ENCODE data around the gene NTMT2.
"Not testable (repeated sequence)": the region's sequence is repeated elsewhere in the genome, so short reads cannot be mapped to it uniquely, and the experiment has no call there.

Gene NTMT2

DNA sequence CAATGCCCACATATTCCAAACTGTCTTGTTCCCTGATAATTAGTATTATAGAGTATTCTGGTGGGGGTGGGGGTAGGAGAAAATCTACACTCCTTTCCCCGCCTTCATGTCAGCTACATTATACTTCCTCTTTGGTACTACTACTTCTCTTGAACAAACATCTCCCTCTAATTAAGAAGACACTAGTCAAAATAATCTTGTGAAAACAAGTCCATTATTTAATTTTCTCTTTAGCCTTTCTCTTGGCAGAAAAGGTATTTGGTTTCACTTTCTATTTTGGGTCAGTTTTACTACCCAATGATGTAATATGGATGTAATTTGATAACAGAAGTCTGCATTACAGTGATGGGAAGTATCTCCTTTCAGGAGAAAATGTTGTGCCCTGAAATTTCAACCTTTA, 22.5 kb downstream of the NTMT2 start:
- peaks cover 5% of the 10 kb centered on the region; the same call in 1 of the 2 replicates for H3K9me3 ChIP-seq (ENCODE audit: insufficient read depth, low read depth, low read length)
- no peaks in the 10 kb centered on the region for H3K27me3 ChIP-seq (ENCODE audit: insufficient read depth, low read length, poor library complexity, severe bottlenecking)
- no peaks in the 10 kb centered on the region for H4K20me1 ChIP-seq (ENCODE audit: insufficient read depth, low read length, poor library complexity, severe bottlenecking)
- no peaks in the 10 kb centered on the region for H3K36me3 ChIP-seq (ENCODE audit: insufficient read depth, low read length)
- no peaks in the 10 kb centered on the region for H3F3A ChIP-seq (ENCODE audit: low read depth)
- no peaks in the 10 kb centered on the region for H3K79me2 ChIP-seq (ENCODE audit: insufficient read depth, low read length)
- peak overlapping the region; percentile 67 for H3K4me3 ChIP-seq (ENCODE audit: low read length, poor library complexity, severe bottlenecking)
- H3K4me2 ChIP-seq (ENCODE audit: low read depth, low read length, poor library complexity, severe bottlenecking) = peak overlapping the region; percentile 75
- H3K9me2 ChIP-seq (replicated peaks; ENCODE audit: low read depth, low read length) = no peaks in the 10 kb centered on the region
- TF ChIP-seq, protein P1, sequence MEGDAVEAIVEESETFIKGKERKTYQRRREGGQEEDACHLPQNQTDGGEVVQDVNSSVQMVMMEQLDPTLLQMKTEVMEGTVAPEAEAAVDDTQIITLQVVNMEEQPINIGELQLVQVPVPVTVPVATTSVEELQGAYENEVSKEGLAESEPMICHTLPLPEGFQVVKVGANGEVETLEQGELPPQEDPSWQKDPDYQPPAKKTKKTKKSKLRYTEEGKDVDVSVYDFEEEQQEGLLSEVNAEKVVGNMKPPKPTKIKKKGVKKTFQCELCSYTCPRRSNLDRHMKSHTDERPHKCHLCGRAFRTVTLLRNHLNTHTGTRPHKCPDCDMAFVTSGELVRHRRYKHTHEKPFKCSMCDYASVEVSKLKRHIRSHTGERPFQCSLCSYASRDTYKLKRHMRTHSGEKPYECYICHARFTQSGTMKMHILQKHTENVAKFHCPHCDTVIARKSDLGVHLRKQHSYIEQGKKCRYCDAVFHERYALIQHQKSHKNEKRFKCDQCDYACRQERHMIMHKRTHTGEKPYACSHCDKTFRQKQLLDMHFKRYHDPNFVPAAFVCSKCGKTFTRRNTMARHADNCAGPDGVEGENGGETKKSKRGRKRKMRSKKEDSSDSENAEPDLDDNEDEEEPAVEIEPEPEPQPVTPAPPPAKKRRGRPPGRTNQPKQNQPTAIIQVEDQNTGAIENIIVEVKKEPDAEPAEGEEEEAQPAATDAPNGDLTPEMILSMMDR (conservative IDR thresholded peaks at IDR 0.05; ENCODE audit: low read length) = no peak
- no peak for TF ChIP-seq EZH2phosphoT487 (IDR thresholded peaks at IDR 0.05; ENCODE audit: borderline replicate concordance)
- H3K4me1 ChIP-seq (ENCODE audit: insufficient read depth, low read length, poor library complexity, severe bottlenecking) = peaks cover 11% of the 10 kb centered on the region
- H3K9ac ChIP-seq (ENCODE audit: low read depth, low read length, poor library complexity, severe bottlenecking) = peak overlapping the region; percentile 58
- H2AFZ ChIP-seq (ENCODE audit: low read length) = peak overlapping the region; percentile 94

DNA sequence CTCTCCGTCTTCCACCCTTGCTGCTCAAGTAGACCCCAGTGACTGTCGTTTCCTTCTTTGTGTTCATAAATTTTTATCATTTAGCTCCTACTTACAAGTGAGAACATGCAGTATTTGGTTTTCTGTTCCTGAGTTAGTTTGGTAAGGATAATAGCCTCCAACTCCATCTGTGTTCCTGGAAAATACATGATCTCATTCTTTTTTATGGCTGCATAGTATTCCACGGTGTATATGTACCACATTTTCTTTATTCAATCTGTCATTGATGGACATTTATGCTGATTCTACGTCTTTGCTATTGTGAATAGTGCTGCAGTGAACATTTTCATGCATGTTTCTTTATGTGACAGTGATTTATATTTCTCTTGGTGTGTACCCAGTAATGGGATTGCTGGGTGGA, 24.8 kb downstream of the NTMT2 start:
- H3K79me2 ChIP-seq (ENCODE audit: insufficient read depth, low read length); H3F3A ChIP-seq (ENCODE audit: low read depth); H3K9me3 ChIP-seq (ENCODE audit: insufficient read depth, low read depth, low read length); H3K4me3 ChIP-seq (ENCODE audit: low read length, poor library complexity, severe bottlenecking); H3K4me2 ChIP-seq (ENCODE audit: low read depth, low read length, poor library complexity, severe bottlenecking); H4K20me1 ChIP-seq (ENCODE audit: insufficient read depth, low read length, poor library complexity, severe bottlenecking); H3K27me3 ChIP-seq (ENCODE audit: insufficient read depth, low read length, poor library complexity, severe bottlenecking); H3K9ac ChIP-seq (ENCODE audit: low read depth, low read length, poor library complexity, severe bottlenecking); H3K36me3 ChIP-seq (ENCODE audit: insufficient read depth, low read length); H2AFZ ChIP-seq (ENCODE audit: low read length); H3K9me2 ChIP-seq (replicated peaks; ENCODE audit: low read depth, low read length): not testable (repeated sequence)
- peaks cover 20% of the 10 kb centered on the region for H3K4me1 ChIP-seq (ENCODE audit: insufficient read depth, low read length, poor library complexity, severe bottlenecking)

DNA sequence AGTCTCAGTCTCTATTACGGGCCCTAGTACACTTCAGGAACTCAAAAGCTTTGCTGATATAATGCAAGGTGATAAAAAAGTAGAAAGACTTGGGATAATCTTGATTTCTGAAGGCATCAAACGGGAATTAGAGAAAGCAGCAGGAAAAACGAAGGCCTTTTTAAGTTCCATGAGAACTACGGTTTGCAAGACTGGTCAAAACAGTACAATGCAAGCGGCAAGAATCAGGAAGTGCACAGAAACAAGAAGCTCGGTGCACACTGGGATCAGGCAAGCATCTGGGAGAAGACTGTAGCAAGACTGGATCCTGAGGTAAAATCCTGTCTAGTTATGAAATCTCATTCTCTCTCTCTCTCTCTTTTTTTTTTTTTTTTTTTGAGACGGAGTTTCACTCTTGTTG, 28.6 kb downstream of the NTMT2 start:
- Histone ChIP-seq H3K36me3 (ENCODE audit: insufficient read depth, low read length) (no peaks in the 10 kb centered on the region), H3K9me2 (replicated peaks; ENCODE audit: low read depth, low read length) (no peaks in the 10 kb centered on the region), H3K4me3 (ENCODE audit: low read length, poor library complexity, severe bottlenecking) (no peak overlapping the region), H3K27me3 (ENCODE audit: insufficient read depth, low read length, poor library complexity, severe bottlenecking) (no peaks in the 10 kb centered on the region), H3F3A (ENCODE audit: low read depth) (no peaks in the 10 kb centered on the region), H2AFZ (ENCODE audit: low read length) (peak overlapping the region; percentile 34; the same call in 1 of the 2 replicates), H3K9ac (ENCODE audit: low read depth, low read length, poor library complexity, severe bottlenecking) (no peak overlapping the region), H4K20me1 (ENCODE audit: insufficient read depth, low read length, poor library complexity, severe bottlenecking) (no peaks in the 10 kb centered on the region), H3K4me2 (ENCODE audit: low read depth, low read length, poor library complexity, severe bottlenecking) (no peak overlapping the region), H3K79me2 (ENCODE audit: insufficient read depth, low read length) (no peaks in the 10 kb centered on the region), H3K4me1 (ENCODE audit: insufficient read depth, low read length, poor library complexity, severe bottlenecking) (peaks cover 9% of the 10 kb centered on the region), H3K9me3 (ENCODE audit: insufficient read depth, low read depth, low read length) (peaks cover 5% of the 10 kb centered on the region; the same call in 1 of the 2 replicates)
- TF ChIP-seq, protein P1 (conservative IDR thresholded peaks at IDR 0.05; ENCODE audit: low read length) = no peak
- no peak for TF ChIP-seq EZH2phosphoT487 (IDR thresholded peaks at IDR 0.05; ENCODE audit: borderline replicate concordance)

DNA sequence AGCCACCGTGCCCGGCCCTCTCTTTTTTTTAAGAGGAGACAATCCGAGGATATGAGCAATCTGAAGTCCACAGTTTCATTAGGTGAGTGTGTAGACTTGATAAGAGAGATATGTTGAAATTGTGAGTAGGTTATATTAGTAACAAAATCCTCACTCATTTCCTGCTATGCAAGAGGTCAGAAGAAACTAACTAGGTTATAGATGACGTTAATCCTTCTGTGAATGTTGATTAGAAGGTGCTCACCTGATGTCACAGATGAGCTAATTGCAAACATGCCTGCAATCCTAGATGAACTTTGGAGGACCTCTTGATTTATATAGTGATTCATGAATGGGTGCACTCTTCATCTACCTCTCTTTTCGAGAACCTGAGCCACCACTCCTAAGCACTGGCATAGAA, 29.3 kb downstream of the NTMT2 start:
- H2AFZ ChIP-seq (ENCODE audit: low read length) = no peak overlapping the region
- H3K27me3 ChIP-seq (ENCODE audit: insufficient read depth, low read length, poor library complexity, severe bottlenecking) = no peaks in the 10 kb centered on the region
- no peaks in the 10 kb centered on the region for H3K9me2 ChIP-seq (replicated peaks; ENCODE audit: low read depth, low read length)
- H3K79me2 ChIP-seq (ENCODE audit: insufficient read depth, low read length) = no peaks in the 10 kb centered on the region
- no peak overlapping the region for H3K9ac ChIP-seq (ENCODE audit: low read depth, low read length, poor library complexity, severe bottlenecking)
- H3K4me3 ChIP-seq (ENCODE audit: low read length, poor library complexity, severe bottlenecking) = no peak overlapping the region
- H3K9me3 ChIP-seq (ENCODE audit: insufficient read depth, low read depth, low read length) = peaks cover 5% of the 10 kb centered on the region; the same call in 1 of the 2 replicates
- no peaks in the 10 kb centered on the region for H3K36me3 ChIP-seq (ENCODE audit: insufficient read depth, low read length)
- no peaks in the 10 kb centered on the region for H3F3A ChIP-seq (ENCODE audit: low read depth)
- TF ChIP-seq, protein P1 (conservative IDR thresholded peaks at IDR 0.05; ENCODE audit: low read length) = no peak
- no peak for TF ChIP-seq EZH2phosphoT487 (IDR thresholded peaks at IDR 0.05; ENCODE audit: borderline replicate concordance)
- H4K20me1 ChIP-seq (ENCODE audit: insufficient read depth, low read length, poor library complexity, severe bottlenecking) = no peaks in the 10 kb centered on the region
- H3K4me1 ChIP-seq (ENCODE audit: insufficient read depth, low read length, poor library complexity, severe bottlenecking) = peaks cover 9% of the 10 kb centered on the region
- no peak overlapping the region for H3K4me2 ChIP-seq (ENCODE audit: low read depth, low read length, poor library complexity, severe bottlenecking)

Data from Loucy (cell line).